ENCODE measurements around the gene ZNF385B. TPM values are rescaled to one million over a fixed set of nuclear protein-coding genes. Genes with fewer than 3 reads are reported as not detected.

ZNF385B gene
- total and polyA plus RNA-seq, 8 donors = 1.8 to 41.4 (median 3.5) TPM; not detected in 1

DNA sequence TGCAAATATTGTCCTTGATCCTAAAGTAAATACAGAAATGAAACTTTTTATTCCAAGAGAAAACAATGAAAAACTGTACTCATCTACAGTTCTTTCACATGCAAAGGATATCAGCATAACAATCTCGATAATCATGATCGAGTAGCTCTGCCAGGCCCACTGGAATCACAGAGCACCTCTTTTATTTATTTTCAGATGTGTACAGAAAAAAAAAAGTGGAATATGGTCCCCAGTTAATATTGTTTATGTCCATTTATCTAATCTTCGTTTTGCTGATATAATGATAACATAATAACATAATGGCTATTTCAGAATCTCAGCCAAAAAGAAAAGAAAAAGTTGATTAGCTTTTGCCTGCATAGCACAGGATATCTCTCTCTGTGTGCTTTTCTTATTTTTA is 6.5 kb downstream of the ZNF385B start:
- Histone ChIP-seq H3K4me3 (no peak overlapping the region), H3K9me3 (no peaks in the 10 kb centered on the region), H3K36me3 (no peaks in the 10 kb centered on the region), H3K4me1 (peaks cover 0 to 2% (median under 1%) of the 10 kb centered on the region in 4 donors), H3K27ac (no peak overlapping the region), H3K27me3 (peaks cover 0 to 2% (median 0%) of the 10 kb centered on the region in 3 donors)
- DNase-seq = no peak
- WGBS, 5 donors = 24 to 36% (median 31%) methylated on average over 3 of the region's 3 CpGs
- intact Hi-C loops (cut with DNase I; ENCODE audit: low total_unique reads) = no loop called here
- TF ChIP-seq POLR2A (IDR thresholded peaks at IDR 0.05) (no peak), CTCF (IDR thresholded peaks at IDR 0.05) (no peak), EP300 (IDR thresholded peaks at IDR 0.05) (no peak), POLR2AphosphoS5 (IDR thresholded peaks at IDR 0.05) (no peak)

DNA sequence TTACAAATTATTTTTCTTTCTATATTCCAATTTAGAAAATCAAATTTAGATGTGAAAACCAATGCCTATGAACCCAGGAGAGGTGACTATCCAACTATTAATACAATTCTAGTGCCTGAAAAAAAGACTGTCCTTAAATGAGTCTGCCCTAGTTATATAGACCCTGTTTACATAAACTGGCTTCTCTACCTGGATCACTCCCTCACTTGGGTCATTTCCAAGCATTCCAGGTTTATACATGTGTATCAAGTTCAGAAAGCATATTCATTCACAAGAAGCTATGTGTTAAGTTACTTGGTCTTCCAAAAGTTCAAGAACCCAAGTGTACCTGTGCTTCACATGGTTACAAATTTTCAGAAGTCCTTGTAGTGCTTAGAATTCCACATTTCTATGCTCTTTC is 8.3 kb downstream of the ZNF385B start:
- intact Hi-C loops (cut with DNase I; ENCODE audit: low total_unique reads) = no loop called here

GRCh38 chr2:179850188-179850587 is 11.2 kb downstream of the ZNF385B start:
- Histone ChIP-seq H3K4me1 (no peaks in the 10 kb centered on the region), H3K36me3 (no peaks in the 10 kb centered on the region), H3K9me3 (no peaks in the 10 kb centered on the region), H3K4me3 (no peak overlapping the region), H3K27me3 (no peaks in the 10 kb centered on the region), H3K27ac (no peak overlapping the region)
- intact Hi-C loops (cut with DNase I; ENCODE audit: low total_unique reads) = no loop called here
- TF ChIP-seq CTCF (IDR thresholded peaks at IDR 0.05) = no peak
- no peak for TF ChIP-seq POLR2AphosphoS5 (IDR thresholded peaks at IDR 0.05)
- TF ChIP-seq POLR2A (IDR thresholded peaks at IDR 0.05) = no peak
- no peak for TF ChIP-seq EP300 (IDR thresholded peaks at IDR 0.05)
- DNase-seq = no peak
- WGBS, 5 donors = 55 to 74% (median 67%) methylated on average over 1 of the region's 1 CpG

More for the DNA sequence above, 8.3 kb downstream of the ZNF385B start:
- no peaks in the 10 kb centered on the region for H3K9me3 ChIP-seq
- no peaks in the 10 kb centered on the region for H3K4me1 ChIP-seq
- H3K27me3 ChIP-seq = no peaks in the 10 kb centered on the region
- no peaks in the 10 kb centered on the region for H3K36me3 ChIP-seq
- no peak overlapping the region for H3K27ac ChIP-seq
- TF ChIP-seq CTCF (IDR thresholded peaks at IDR 0.05) (no peak), POLR2AphosphoS5 (IDR thresholded peaks at IDR 0.05) (no peak), POLR2A (IDR thresholded peaks at IDR 0.05) (no peak), EP300 (IDR thresholded peaks at IDR 0.05) (no peak)
- DNase-seq = no peak
- no peak overlapping the region for H3K4me3 ChIP-seq

DNA sequence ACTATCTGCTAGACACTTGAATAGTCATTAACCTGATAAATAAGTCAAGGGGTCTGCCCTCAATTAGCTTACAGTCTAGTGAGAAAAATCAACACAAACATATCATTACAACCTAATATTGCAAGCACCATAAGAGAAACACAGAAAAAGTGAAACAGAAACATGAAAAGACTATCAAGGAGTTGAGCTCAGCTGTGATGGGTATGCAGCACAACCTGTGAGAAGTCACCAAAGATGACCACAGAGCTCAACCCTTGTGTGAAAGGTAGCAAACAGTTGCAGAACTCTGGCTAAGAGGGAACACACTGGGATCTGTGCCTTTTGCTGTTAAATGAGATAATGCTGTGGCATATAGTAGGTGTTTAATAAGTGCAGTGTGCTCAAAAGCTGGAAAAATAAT is 11.7 kb downstream of the ZNF385B start:
- Histone ChIP-seq H3K4me3 (no peak overlapping the region), H3K27ac (no peak overlapping the region), H3K27me3 (no peaks in the 10 kb centered on the region), H3K9me3 (no peaks in the 10 kb centered on the region), H3K36me3 (no peaks in the 10 kb centered on the region), H3K4me1 (no peaks in the 10 kb centered on the region)
- TF ChIP-seq POLR2A (IDR thresholded peaks at IDR 0.05) (no peak), POLR2AphosphoS5 (IDR thresholded peaks at IDR 0.05) (no peak), CTCF (IDR thresholded peaks at IDR 0.05) (no peak), EP300 (IDR thresholded peaks at IDR 0.05) (no peak)
- no peak for DNase-seq
- intact Hi-C loops (cut with DNase I; ENCODE audit: low total_unique reads) = no loop called here

All from stomach (tissue), 9 donors.